Astrocyte of the cerebellum (primary cell): Measurements from ENCODE around the gene ARHGAP30.

Source experiments
- DNase-seq: peaks from one replicate; pipeline ENCODE4 v3.0.0-alpha.2; 2011; ENCODE audit warnings: low read depth
- H3K4me3 ChIP-seq: 2 replicates; pipeline ENCODE4 v1.5.1; 2011; ENCODE audit warnings: mild to moderate bottlenecking, low read depth, low read length, moderate library complexity
- CTCF ChIP-seq: IDR thresholded peaks from 2 replicates; pipeline ENCODE4 v1.5.1; 2012; ENCODE audit warnings: low read length, low read depth, moderate library complexity, mild to moderate bottlenecking; ENCODE audit errors: missing control alignments
- in situ Hi-C: cut with HindIII; loops from 2 replicates; pipeline ENCODE4 v1.10.0; 2017; ENCODE audit warnings: low sequenced_read_pairs

Gene ARHGAP30

DNA sequence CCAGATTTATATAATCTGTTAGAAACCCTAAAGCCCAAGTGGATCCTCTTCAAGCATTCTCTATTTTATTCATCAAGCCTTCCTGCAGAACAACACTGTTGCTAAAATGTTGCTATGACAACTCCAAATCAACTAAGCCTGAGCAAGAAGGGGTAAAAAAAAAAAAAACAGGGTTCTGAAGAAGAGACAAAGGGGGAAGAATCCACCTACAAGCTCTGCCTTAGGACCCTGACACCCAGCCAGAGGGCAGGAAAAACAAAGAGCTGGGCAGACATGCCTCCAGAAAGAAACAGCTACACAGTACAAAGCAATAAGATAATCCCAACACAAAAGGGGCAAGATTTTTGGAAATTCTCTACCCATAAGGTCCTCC is 25.2 kb downstream of the ARHGAP30 start:
- H3K4me3 ChIP-seq: peak overlapping the region; percentile 90
- TF ChIP-seq CTCF: no peak
- in situ Hi-C loops: loop anchor here (10.0 kb wide), 1 partner anchor 100 kb away; no protein-coding TSS in a partner anchor
- no peak for DNase-seq

- H3K4me3 ChIP-seq: no peak overlapping the region
- DNase-seq: no peak
- in situ Hi-C loops: no loop called here
- no peak for TF ChIP-seq CTCF
Measured at GRCh38 chr1:161039546-161039945, 30.1 kb downstream of the ARHGAP30 start.

DNA sequence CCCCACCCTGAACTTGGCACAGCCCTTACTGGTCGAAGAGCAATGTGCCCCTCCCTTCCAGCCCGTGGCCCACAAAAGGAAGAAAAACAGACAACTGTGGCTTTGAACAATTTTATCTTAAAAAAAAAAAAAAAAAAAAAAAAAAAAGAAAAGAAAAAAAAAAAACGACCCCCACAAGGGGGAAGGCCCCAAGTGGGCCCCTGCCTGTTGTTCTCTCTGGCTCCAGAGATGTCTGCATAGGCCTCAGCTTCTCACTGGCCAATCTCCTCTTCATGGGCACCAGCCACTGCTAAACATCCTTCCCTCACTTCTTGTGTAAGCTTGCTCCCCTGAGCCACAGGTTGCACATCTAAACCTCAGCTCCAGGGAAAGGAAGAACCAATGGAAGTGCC is 30.5 kb downstream of the ARHGAP30 start:
- H3K4me3 ChIP-seq: no peak overlapping the region
- no peak for TF ChIP-seq CTCF
- DNase-seq: no peak
- in situ Hi-C loops: no loop called here

DNA sequence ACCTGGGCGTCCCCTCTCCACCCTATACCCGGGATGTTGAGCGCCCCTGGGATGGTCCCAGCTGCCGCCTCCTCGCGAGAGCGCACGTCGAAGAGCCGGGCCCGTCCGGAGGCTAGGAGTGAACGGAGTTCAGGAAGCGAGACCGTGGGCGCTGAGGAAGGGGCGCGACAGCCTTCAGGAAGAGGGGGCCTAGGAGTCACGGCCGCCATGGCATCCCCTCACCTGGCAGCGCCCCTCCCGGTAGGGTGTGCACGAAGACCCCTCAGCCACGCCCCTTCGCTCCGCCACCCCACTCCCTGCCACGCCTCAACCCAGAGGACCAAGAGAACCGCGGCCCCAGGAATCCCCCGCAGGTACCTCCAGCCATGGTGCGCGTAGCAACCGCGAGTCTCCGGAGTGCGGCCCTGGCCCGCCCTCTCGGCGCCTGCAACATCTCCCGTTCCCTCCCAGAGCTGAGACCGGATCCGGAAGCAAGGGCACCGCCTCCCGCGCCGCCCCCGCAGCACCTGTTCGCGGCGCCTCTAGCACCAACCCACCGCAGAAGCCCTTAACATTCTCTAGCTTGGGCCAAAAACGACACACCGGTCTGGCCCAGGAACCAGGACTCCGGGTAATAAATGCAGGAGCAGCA is 31.1 kb downstream of the ARHGAP30 start, which contains the start of gene TSTD1:
TSTD1 (minus strand) TSS at position 442 of the 631 bp plus-strand sequence; CDS start at position 367, 75 bp downstream.
- no peak for TF ChIP-seq CTCF
- no peak for DNase-seq
- peak within 1 kb of the TSS; percentile 26 for H3K4me3 ChIP-seq
- in situ Hi-C loops: no loop called here

DNA sequence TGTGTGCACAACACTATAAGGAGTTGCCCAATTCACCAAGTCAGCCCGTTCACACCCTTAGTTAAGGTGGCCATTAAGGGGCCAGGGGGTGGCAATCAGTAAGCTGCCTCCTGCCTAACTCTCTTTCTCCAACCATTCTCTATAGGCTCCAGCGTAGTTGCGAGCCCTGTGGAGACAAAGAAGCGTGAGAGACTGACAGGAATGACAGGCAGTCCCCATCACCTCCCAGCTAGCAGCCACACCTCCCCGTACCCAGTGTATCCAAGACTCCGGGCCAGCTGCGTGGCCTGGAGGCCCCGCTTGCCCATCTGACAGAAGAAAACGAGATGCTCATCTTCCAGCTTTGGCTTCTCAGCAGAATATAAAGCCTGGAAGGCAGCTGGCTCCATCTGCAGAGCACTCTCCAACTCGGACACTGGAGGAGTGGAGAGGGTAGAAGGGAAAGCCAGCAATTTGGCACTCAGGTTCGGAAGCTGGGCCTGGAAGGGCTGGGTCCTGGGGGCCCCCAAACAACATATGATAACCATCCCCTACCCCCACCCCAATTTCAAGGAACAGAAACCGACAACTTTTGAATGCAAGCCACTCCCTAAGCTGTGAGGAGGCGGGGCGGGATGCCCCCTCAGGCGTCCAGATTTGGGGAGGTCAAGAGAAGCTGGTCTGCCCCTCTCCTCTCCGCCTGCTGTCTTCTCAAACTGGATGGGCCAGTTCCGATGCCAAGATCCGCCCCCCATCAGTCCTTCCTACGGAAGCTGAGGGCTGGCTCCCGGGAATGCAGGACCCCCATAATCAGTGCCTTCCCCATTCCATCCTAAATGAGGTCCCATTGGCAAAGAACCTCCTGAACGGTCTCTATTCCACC is 31.8 kb downstream of the ARHGAP30 start:
- peak overlapping the region; percentile 26 for H3K4me3 ChIP-seq
- in situ Hi-C loops: no loop called here

GRCh38 chr1:161033751-161034150 is 35.9 kb downstream of the ARHGAP30 start:
- no peak for TF ChIP-seq CTCF
- H3K4me3 ChIP-seq: no peak overlapping the region
- in situ Hi-C loops: no loop called here
- DNase-seq: no peak

More for the DNA sequence above, 31.8 kb downstream of the ARHGAP30 start:
- no peak for TF ChIP-seq CTCF
- DNase-seq: no peak
